ENCODE results near the gene SGSH.
"Not testable (repeated sequence)": the region's sequence is repeated elsewhere in the genome, so short reads cannot be mapped to it uniquely, and the experiment has no call there.

SGSH gene

DNA sequence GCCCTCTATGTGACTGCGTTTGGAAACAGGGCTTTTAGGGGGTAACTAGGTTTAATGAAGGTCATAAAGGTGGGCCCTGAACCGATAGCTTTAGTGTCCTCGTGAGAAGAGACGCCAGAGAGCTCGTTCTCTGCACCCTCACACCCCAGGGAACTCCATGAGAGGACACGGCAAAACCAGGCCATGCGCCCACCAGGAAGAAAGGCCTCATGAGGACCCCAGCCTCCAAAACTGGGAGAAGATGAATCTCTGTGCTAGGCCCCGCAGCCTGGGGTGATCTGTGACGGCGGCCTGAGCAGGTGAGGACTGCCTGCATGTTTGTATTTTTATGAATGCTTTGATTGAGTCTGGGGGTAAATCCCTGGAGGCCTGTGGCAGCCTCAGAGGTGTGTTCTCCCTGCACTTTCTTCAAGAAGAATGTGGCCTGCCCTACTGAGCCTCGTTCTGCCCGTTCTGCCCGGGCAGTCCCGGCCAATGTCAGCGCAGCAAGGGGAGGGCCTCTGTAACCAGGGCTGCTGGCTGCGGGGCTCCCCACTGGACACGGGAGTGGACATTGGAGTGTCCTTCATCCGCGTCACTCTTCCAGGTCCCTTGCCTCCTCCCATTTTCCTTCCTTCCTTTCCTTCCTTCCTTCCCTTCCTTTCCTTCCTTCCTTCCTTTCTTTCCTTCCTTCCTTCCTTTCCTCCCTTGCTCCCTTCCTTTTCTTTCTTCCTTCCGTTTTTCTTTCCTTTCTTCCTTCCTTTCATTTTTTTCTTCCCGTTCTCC lies 33.7 kb upstream of the SGSH start:
- peak; percentile 59 for DNase-seq

DNA sequence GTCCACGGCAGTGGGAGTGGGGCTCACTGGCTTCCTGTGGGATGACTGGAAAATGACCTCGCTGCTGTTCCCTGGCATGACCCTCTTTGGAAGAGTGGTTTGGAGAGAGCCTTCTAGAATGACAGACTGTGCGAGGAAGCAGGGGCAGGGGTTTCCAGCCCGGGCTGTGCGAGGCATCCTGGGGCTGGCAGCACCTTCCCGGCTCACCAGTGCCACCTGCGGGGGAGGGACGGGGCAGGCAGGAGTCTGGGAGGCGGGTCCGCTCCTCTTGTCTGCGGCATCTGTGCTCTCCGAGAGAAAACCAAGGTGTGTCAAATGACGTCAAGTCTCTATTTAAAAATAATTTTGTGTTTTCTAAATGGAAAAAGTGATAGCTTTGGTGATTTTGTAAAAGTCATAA lies 32.7 kb upstream of the SGSH start:
- DNase-seq = peak; percentile 84

GRCh38 chr17:80251966-80252365 lies 31.8 kb upstream of the SGSH start:
- DNase-seq = no peak

GRCh38 chr17:80248894-80249710 lies 29.0 kb upstream of the SGSH start:
- no peak for DNase-seq

DNA sequence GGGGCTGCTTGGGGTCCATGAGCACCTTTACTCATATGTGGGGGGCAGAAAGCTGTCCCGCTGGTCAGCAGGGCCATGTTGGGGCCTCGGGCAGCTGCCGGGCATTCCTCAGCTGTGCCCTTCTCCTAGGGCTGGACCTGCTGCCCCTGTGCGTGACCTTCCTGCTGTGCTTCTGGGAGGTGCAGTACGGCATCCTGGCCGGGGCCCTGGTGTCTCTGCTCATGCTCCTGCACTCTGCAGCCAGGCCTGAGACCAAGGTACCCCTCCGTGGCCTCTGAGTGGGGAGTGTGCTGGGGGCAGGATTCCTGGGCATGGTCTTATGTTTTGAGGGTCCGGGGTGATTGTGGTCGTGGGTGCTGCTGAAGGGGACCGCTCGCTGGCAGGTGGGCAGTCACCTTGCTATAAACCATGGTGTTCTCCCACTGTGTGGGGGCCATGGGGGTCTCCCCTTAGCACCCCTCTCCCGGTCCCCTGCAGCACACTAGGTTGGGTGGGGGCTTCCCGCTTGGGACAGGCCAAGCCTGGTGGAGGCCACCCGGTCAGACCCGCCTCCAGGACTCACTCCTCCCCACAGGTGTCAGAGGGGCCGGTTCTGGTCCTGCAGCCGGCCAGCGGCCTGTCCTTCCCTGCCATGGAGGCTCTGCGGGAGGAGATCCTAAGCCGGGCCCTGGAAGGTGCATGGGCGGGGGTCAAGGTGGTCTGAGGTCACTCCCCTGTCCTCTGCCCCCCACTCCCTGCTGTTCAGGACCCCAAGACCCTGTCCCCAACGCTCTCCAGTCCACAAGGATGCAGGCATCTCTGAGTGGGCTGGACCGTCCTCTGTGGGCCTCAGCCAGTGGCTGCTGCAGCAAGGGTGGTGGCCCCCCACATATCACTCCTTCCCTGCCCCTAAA lies 28.1 kb upstream of the SGSH start:
- no peak for DNase-seq

DNA sequence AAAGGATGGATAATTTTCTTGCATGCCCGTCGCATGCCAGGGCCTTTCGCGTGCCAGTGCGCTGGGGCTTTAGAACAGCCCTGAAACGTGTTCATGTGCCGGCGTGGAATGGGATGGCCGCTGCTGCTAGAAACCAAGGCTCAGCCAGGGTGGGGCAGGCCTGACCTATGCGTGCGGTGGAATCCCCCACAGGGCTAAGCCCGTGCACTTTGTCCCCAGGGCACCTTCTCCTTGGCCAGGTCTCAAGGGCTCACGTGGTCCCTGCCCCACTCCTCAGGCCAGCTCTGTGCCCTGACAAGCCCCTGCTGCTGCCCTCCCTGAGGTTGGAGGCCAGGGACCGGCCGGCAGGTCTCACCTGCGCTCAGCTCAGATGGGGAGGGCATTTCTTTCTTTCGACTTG lies 27.4 kb upstream of the SGSH start:
- no peak for DNase-seq

DNA sequence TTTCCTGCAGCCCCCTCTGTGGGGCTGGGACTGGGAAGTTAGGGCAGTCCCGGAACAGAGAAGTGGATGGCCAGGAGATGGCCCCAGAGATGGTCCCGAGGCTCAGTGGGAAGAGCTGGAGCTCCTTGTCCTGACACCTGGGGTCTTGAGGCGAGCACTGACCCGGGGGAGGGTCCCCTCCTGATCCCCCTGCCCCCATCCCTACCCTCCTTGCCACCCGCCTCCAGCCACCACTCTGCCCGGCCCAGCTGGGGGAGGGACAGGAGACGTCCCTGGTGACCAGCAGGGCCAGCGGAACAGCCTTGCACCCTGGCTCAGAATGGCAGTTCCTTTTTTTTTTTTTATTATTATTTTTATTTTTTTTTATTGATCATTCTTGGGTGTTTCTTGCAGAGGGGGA lies 26.6 kb upstream of the SGSH start:
- no peak for DNase-seq

DNA sequence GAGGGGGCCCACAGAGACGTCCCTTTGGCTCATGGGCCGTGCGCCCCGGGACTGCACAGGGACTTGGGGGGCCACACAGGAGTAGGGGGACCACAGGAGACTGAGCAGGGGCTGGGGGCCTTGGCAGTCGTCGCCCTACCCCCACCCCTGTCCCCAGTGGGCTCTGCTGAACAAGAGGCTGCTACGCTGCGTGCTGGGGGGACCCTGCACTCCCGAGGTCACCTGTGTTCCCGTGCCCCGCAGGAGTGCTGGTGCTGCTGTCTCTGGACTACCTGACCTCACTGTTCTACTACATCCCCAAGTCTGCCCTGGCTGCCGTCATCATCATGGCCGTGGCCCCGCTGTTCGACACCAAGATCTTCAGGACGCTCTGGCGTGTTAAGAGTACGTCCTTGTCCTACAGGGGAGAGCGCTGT lies 26.1 kb upstream of the SGSH start:
- no peak for DNase-seq

GRCh38 chr17:80245566-80246265 lies 25.6 kb upstream of the SGSH start:
- no peak for DNase-seq

DNA sequence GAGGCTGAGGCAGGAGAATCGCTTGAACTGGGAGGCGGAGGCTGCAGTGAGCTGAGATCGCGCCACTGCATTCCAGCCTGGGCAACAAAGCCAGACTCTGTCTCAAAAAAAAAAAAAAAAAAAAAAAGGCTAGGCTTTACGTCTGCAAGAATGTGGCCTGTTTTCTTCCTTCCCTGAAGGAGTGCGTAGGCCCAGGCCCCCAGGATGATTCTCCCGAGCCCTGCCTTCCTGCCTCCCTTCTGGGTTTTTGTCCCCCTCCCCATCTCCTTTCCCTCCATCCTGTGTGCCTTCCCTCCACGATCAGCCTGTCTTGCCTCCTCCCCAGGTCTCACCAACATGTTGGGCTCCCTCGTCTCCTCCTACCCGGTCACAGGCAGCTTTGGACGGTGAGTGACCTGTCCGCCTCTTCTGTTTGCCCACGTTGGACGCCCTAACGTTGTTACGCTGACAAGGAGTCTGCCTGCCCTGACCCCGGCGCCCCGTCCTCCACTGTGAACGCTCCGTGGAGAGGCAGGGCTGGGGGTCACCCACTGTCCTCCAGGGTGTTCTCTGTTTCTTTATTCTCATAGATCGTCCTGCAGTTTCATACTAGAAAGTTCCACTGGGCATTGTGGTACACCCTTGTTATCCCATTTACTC lies 24.9 kb upstream of the SGSH start:
- peak; percentile 74 for DNase-seq

- not testable (repeated sequence) for DNase-seq
Observed at GRCh38 chr17:80244448-80244847, 24.3 kb upstream of the SGSH start.

- no peak for DNase-seq
Observed at GRCh38 chr17:80243526-80244433, 23.6 kb upstream of the SGSH start.

- DNase-seq = no peak
Observed at GRCh38 chr17:80242505-80242904, 22.4 kb upstream of the SGSH start.

DNA sequence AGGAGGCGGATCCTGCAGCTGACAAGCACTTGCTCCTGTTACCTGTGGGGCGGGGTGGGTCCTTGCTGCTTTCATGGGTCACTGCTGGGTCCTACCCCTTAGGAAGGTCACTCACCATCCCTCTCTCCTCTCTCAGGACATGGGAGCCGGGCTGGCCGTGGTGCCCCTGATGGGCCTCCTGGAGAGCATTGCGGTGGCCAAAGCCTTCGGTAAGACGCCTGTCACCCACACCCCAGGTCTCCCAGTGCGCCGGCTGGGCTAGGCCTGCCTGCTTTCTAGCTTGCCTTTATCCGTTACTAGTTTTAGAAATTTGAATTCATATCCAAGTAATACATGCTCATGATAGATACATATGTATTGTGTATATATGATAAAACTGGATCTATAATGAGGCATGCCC lies 17.3 kb upstream of the SGSH start:
- DNase-seq = no peak

- DNase-seq = no peak
Observed at GRCh38 chr17:80236911-80237310, 16.8 kb upstream of the SGSH start.

DNA sequence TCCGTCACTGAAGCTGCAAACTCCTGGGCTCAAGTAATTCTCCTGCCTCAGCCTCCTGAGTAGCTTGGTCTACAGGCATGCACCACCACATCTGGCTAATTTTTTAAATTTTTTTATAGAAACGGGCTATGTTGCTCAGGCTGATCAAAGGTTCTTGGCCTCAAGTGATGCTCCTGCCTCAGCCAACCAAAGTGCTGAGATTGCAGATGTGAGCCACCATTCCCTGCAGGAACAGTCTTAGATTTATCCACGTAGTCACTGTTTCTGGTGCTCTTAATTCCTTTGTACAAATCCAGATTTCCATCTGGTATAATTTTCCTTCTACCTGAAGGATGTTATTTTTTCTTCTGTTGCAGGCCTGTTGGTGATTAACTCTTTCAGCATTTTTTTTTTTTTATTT lies 13.1 kb upstream of the SGSH start:
- no peak for DNase-seq

DNA sequence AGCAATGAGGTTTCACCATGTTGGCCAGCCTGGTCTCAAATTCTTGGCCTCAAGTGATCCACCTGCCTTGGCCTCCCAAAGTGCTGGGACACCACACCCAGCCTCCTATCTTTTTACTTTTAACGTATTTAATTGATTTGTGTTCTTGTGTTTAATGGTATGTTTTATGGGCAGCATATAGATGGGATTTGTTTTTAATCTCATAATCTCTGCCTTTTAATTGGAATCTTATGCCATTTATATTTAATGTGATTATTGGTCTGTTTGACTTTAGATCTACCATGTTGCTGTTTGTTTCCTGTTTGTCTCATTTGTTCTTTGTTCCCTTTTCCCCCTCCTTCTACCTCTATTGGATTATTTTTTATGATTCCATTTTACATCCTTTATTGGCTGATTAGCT lies 12.3 kb upstream of the SGSH start:
- no peak for DNase-seq

GRCh38 chr17:80229011-80229410 lies 8.9 kb upstream of the SGSH start:
- no peak for DNase-seq

DNA sequence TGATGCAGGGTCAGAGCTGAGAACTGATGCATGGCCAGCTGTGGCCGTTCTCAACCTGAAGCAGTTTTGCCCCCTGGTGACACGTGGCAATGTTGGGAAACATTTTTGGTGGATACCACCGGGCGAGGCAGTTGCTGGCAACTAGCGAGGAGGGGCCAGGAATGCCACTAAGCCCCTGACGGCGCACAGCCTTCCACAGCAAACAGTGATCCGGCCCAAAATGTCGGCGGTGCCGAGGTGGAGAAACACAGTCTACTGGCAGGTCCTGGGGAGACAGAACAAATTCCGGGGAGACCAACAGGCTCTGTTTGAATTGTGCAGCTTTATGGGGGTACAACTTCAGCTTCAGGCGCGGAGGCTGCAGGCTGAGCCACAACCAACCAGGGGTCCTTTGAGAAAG lies 8.3 kb upstream of the SGSH start:
- DNase-seq = no peak

- DNase-seq = no peak
Observed at GRCh38 chr17:80227666-80228065, 7.5 kb upstream of the SGSH start.

DNA sequence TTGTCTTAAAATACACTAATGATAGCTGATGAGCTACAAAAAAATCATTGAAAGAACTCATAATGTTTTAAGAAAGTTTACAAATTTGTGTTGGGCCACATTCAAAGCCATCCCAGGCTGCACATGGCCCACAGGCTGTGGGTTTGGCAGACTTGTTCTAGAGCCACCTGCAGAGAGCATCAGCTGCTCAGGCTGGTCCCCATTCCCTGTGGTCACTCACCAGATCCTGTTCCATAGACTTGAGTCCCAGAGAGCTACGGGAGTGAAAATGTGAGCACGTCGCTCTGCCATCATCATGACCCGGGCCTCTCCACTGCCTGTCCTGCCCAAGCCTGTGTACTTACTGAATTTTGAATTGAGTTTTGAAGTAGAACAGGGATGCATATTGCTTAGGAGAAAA lies 7.0 kb upstream of the SGSH start:
- no peak for DNase-seq
